ENCODE data around the gene ZBP1.

ZBP1 gene

GRCh38 chr20:57561356-57562279 is 58.6 kb downstream of the ZBP1 start:
- DNase-seq = no peak
- H3K27me3 Mint-ChIP-seq (ENCODE audit: low read depth, poor library complexity) = peaks cover 23% of the 10 kb centered on the region
- H3K27ac Mint-ChIP-seq = no peak overlapping the region
- peaks cover 4% of the 10 kb centered on the region for H3K9me3 Mint-ChIP-seq
- TF ChIP-seq CTCF (IDR thresholded peaks at IDR 0.05) = no peak
- no peak overlapping the region for H3K4me3 Mint-ChIP-seq
- no peaks in the 10 kb centered on the region for H3K36me3 Mint-ChIP-seq (ENCODE audit: low read depth)
- H3K4me1 Mint-ChIP-seq = peaks cover 23% of the 10 kb centered on the region

- Mint-ChIP-seq H3K4me1 (peaks cover 24% of the 10 kb centered on the region), H3K27ac (no peak within 1 kb of the TSS), H3K36me3 (ENCODE audit: low read depth) (no peaks in the 10 kb centered on the region), H3K9me3 (peaks cover 4% of the 10 kb centered on the region), H3K27me3 (ENCODE audit: low read depth, poor library complexity) (peaks cover 24% of the 10 kb centered on the region), H3K4me3 (no peak within 1 kb of the TSS)
- TF ChIP-seq CTCF (IDR thresholded peaks at IDR 0.05) = no peak
- DNase-seq = no peak
Observed at GRCh38 chr20:57560554-57561355, 59.5 kb downstream of the ZBP1 start, which contains the start of gene PCK1. TSS of gene PCK1 (plus strand) at chr20:57561110. CDS start at chr20:57561412, 302 bp downstream.

DNA sequence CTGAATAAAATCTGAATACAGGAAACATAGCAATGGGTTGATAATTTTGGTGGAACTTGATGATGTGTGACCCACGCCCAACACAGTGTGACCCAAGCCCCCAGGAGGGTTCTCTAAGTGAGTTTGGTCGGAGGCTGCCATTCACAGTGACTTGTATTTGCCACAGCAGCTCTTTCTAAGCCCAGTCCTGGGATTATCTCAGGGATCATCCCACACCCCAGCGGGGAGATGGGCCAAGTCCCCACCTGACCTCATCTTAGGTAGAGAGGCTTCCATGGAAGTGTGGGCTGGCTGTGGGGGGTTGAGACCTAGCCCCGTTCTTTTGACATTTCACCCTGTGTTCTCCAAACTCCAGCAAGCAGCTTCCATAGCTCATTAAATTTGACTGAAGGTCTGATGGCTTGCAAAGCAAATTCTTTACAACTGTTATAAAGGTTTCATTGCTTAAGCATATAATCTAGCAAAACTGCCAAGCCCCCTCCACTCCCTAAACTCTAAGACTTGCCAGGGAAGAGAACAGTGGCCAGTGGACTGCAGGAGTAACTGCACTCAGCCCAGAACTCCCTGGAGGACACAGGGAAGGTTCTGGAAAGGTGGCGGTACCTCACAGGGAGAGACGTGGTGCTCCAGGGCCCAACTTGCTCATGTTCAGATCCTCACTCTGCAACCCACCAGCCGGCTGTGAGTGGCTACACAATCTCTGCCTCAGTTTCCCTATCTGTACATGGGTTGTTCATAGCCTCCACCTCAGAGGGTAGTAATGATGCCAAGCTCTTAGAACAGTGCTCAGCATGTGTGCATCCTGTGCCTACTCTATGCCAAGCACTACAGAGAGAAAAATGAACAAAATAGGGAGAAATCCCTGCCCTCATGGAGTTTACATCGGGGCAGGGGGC is 60.3 kb downstream of the ZBP1 start:
- no peak for TF ChIP-seq CTCF (IDR thresholded peaks at IDR 0.05)
- Mint-ChIP-seq H3K27ac (no peak overlapping the region), H3K4me3 (no peak overlapping the region), H3K36me3 (ENCODE audit: low read depth) (no peaks in the 10 kb centered on the region), H3K4me1 (peaks cover 32% of the 10 kb centered on the region), H3K9me3 (peaks cover 4% of the 10 kb centered on the region), H3K27me3 (ENCODE audit: low read depth, poor library complexity) (peaks cover 24% of the 10 kb centered on the region)
- no peak for DNase-seq

- H3K4me1 Mint-ChIP-seq = peaks cover 39% of the 10 kb centered on the region
- H3K9me3 Mint-ChIP-seq = peaks cover 4% of the 10 kb centered on the region
- H3K36me3 Mint-ChIP-seq (ENCODE audit: low read depth) = no peaks in the 10 kb centered on the region
- H3K27me3 Mint-ChIP-seq (ENCODE audit: low read depth, poor library complexity) = peaks cover 24% of the 10 kb centered on the region
- no peak overlapping the region for H3K4me3 Mint-ChIP-seq
- DNase-seq = no peak
- no peak overlapping the region for H3K27ac Mint-ChIP-seq
- TF ChIP-seq CTCF (IDR thresholded peaks at IDR 0.05) = no peak
Observed at GRCh38 chr20:57559289-57559634, 61.0 kb downstream of the ZBP1 start.

DNA sequence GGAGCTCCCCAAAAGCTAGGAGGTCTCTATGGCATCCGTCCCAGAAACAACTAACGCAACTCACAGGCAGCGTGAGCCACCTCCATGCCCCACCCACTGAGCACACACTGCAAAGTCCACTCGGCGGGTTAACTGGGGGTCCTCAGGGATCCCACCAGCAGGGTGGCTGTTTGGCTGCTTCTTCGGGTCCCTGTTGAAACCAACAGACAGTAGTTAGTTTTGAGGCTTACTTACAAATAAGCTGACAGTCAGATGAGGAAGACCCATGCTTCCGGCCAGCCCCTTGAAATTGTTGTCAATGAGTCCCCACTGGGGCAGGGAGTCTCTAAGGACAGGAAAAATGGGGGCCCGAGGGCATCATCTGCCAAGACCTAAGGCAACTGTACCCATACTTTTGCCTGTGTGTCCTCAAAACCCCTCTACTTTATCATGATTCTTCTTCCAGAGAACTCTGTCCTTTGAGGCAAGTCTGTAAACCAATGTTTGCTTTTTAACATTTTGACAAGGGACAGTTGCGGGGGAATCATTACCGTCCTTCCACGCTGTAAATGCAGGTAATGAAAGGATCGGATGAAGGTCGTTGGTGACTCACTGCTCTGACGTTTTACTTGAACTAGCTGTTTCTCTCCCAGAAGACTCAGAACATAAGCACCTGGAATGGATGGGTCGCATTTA is 61.5 kb downstream of the ZBP1 start:
- Mint-ChIP-seq H3K4me3 (no peak overlapping the region), H3K36me3 (ENCODE audit: low read depth) (no peaks in the 10 kb centered on the region), H3K27me3 (ENCODE audit: low read depth, poor library complexity) (peaks cover 24% of the 10 kb centered on the region), H3K27ac (no peak overlapping the region), H3K9me3 (peaks cover 4% of the 10 kb centered on the region), H3K4me1 (peaks cover 44% of the 10 kb centered on the region)
- TF ChIP-seq CTCF (IDR thresholded peaks at IDR 0.05) = no peak
- no peak for DNase-seq

Data from nephron progenitor cell (in vitro differentiated cells).